GM23338 (cell line): ENCODE data around the gene AK9. TPM values are rescaled to one million over a fixed set of nuclear protein-coding genes. Genes with fewer than 3 reads are reported as not detected.

Experiments used
- ATAC-seq: fragments of 200-7000 bp; cut with Tn5 transposase; 3 replicates; pipeline ENCODE4 v1.9.1; 2020
- DNase-seq: peaks from one replicate; pipeline ENCODE4 v3.0.0-alpha.2; 2015; ENCODE audit warnings: low spot score
- H2AFZ ChIP-seq: fragments of 200-600 bp; sonication (generic); 2 replicates; pipeline ENCODE4 v1.8.0; 2016; ENCODE audit warnings: antibody characterized with exemption, mild to moderate bottlenecking, moderate library complexity
- H3F3A ChIP-seq: fragments of 200-600 bp; sonication (generic); replicated peaks from 2 replicates; pipeline ENCODE4 v1.8.0; 2017; ENCODE audit warnings: antibody characterized with exemption, mixed run types, low read depth
- H3K27ac ChIP-seq: fragments of 200-600 bp; sonication (generic); 2 replicates; pipeline ENCODE4 v1.6.1; 2016; ENCODE audit warnings: low read depth
- H3K27me3 ChIP-seq: fragments of 200-600 bp; sonication (generic); 2 replicates; pipeline ENCODE4 v1.8.0; 2016; ENCODE audit warnings: mild to moderate bottlenecking, mixed run types, moderate library complexity; ENCODE audit not compliant: insufficient read depth
- H3K36me3 ChIP-seq: fragments of 200-600 bp; sonication (generic); 2 replicates; pipeline ENCODE4 v1.8.0; 2016; ENCODE audit warnings: mild to moderate bottlenecking; ENCODE audit not compliant: insufficient read depth
- H3K4me1 ChIP-seq: fragments of 200-600 bp; sonication (generic); 2 replicates; pipeline ENCODE4 v1.8.0; 2016; ENCODE audit warnings: mild to moderate bottlenecking, moderate library complexity; ENCODE audit not compliant: insufficient read depth
- H3K4me2 ChIP-seq: fragments of 200-600 bp; sonication (generic); 2 replicates; pipeline ENCODE4 v1.7.1; 2017; ENCODE audit warnings: mixed run types
- H3K4me3 ChIP-seq: fragments of 200-600 bp; sonication (generic); 2 replicates; pipeline ENCODE4 v1.6.1; 2016; ENCODE audit warnings: mixed run types
- H3K79me2 ChIP-seq: fragments of 200-600 bp; sonication (generic); replicated peaks from 2 replicates; pipeline ENCODE4 v1.8.0; 2017; ENCODE audit warnings: mild to moderate bottlenecking; ENCODE audit not compliant: insufficient read depth
- H3K9me2 ChIP-seq: fragments of 200-600 bp; sonication (generic); 2 replicates; pipeline ENCODE4 v1.8.0; 2017; ENCODE audit not compliant: insufficient read depth
- H4K20me1 ChIP-seq: fragments of 200-600 bp; sonication (generic); replicated peaks from 2 replicates; pipeline ENCODE4 v1.8.0; 2017; ENCODE audit warnings: mild to moderate bottlenecking; ENCODE audit not compliant: insufficient read depth
- H3K27ac Mint-ChIP-seq: 2 replicates; pipeline ENCODE4 v1.8.0; 2020; ENCODE audit warnings: inconsistent platforms, mild to moderate bottlenecking, moderate library complexity, mixed read lengths
- H3K27me3 Mint-ChIP-seq: 3 replicates; pipeline ENCODE4 v1.8.0; 2022; ENCODE audit warnings: low read depth, mild to moderate bottlenecking, moderate library complexity, mixed read lengths, inconsistent platforms; ENCODE audit not compliant: insufficient read depth, poor library complexity
- H3K36me3 Mint-ChIP-seq: 3 replicates; pipeline ENCODE4 v1.8.0; 2021; ENCODE audit warnings: low read depth, mild to moderate bottlenecking, inconsistent platforms, moderate library complexity, mixed read lengths
- H3K4me1 Mint-ChIP-seq: 3 replicates; pipeline ENCODE4 v1.8.0; 2020; ENCODE audit warnings: mild to moderate bottlenecking, inconsistent platforms, mixed read lengths
- H3K4me3 Mint-ChIP-seq: 3 replicates; pipeline ENCODE4 v1.8.0; 2021; ENCODE audit warnings: moderate library complexity, mild to moderate bottlenecking, inconsistent platforms, mixed read lengths
- H3K9me3 Mint-ChIP-seq: 3 replicates; pipeline ENCODE4 v1.8.0; 2020; ENCODE audit warnings: moderate library complexity, mild to moderate bottlenecking, inconsistent platforms, mixed read lengths
- CTCF ChIP-seq, 2 experiments: fragments of 200-600 bp in 1 of 2; sonication (generic) in 1 of 2; conservative IDR thresholded peaks; 2 replicates each; pipeline versions ENCODE4 v1.5.1 to v1.6.1; 2016 to 2017; ENCODE audit warnings: antibody characterized with exemption in 2 of 2, low read depth in 2 of 2, mild to moderate bottlenecking in 2 of 2, moderate library complexity in 1 of 2
- ETS1 ChIP-seq: IDR thresholded peaks from 2 replicates; pipeline ENCODE4 v1.6.1; 2016; ENCODE audit warnings: antibody characterized with exemption
- NANOG ChIP-seq: IDR thresholded peaks from 2 replicates; pipeline ENCODE4 v1.6.1; 2016; ENCODE audit warnings: antibody characterized with exemption, borderline replicate concordance
- STAT1 ChIP-seq: IDR thresholded peaks from one replicate; pipeline ENCODE4 v1.6.1; 2016; ENCODE audit warnings: antibody characterized with exemption; ENCODE audit not compliant: unreplicated experiment
- ZNF331 ChIP-seq: fragments of 250-450 bp; sonication (Bioruptor Pico); IDR thresholded peaks from 2 replicates; pipeline ENCODE4 v1.5.0; 2020; ENCODE audit warnings: low read depth, mild to moderate bottlenecking, moderate library complexity
- ZNF462 ChIP-seq: fragments of 250-450 bp; sonication (Bioruptor Pico); IDR thresholded peaks from 2 replicates; pipeline ENCODE4 v1.5.0; 2020; ENCODE audit warnings: mild to moderate bottlenecking, moderate library complexity
- polyA plus RNA-seq: library from polyadenylated mRNA; unstranded; fragments of >200 nt; fragmentation: Nextera tagmentation; extraction: Ambion mirVana; gene quantifications from 2 replicates; pipeline ENCODE4 v1.2.1, GENCODE V29; 2016
- total RNA-seq: library from RNA; depleted of rRNA; stranded (reverse); fragments of >200 nt; shearing (Covaris generic); gene quantifications from 2 replicates; pipeline ENCODE4 v1.2.3, GENCODE V29; 2014

Gene AK9
- total and polyA plus RNA-seq, 2 experiments from 2014 or later, result 2.0 to 6.4 TPM

GRCh38 chr6:109706513-109706912, 15.5 kb upstream of the AK9 start (continued):
- TF ChIP-seq ETS1 (no peak), CTCF (conservative IDR thresholded peaks at IDR 0.05; ENCODE audit: low read depth in 2 of 2) (no peak)

GRCh38 chr6:109705258-109705657, 14.3 kb upstream of the AK9 start:
- no peaks in the 10 kb centered on the region for H3K27me3 Mint-ChIP-seq
- Histone ChIP-seq H3F3A (no peaks in the 10 kb centered on the region), H3K79me2 (peaks cover 39% of the 10 kb centered on the region), H3K27ac (no peak overlapping the region), H3K9me2 (no peaks in the 10 kb centered on the region), H3K27me3 (no peaks in the 10 kb centered on the region), H3K4me1 (peaks cover 34% of the 10 kb centered on the region), H4K20me1 (no peaks in the 10 kb centered on the region), H3K4me2 (no peak overlapping the region), H3K4me3 (no peak overlapping the region), H2AFZ (no peak overlapping the region), H3K36me3 (no peaks in the 10 kb centered on the region)
- H3K4me3 Mint-ChIP-seq, result no peak overlapping the region
- peak; percentile 99 to 100 for TF ChIP-seq CTCF (conservative IDR thresholded peaks at IDR 0.05; ENCODE audit: low read depth in 2 of 2)
- no peak for TF ChIP-seq NANOG
- peak overlapping the region; percentile 33; the same call in 1 of the 2 replicates for H3K27ac Mint-ChIP-seq
- ATAC-seq, result peak; percentile 93
- H3K9me3 Mint-ChIP-seq, result peaks cover 10% of the 10 kb centered on the region; the same call in 2 of the 3 replicates
- peak; percentile 94 for DNase-seq
- peaks cover 16% of the 10 kb centered on the region for H3K36me3 Mint-ChIP-seq
- peaks cover 39% of the 10 kb centered on the region for H3K4me1 Mint-ChIP-seq

- no peak overlapping the region for H3K4me3 ChIP-seq
- no peak overlapping the region for H2AFZ ChIP-seq
- H3K4me1 ChIP-seq, result peaks cover 34% of the 10 kb centered on the region
- ATAC-seq (no peak), DNase-seq (no peak)
- no peak overlapping the region for H3K27ac Mint-ChIP-seq
- no peaks in the 10 kb centered on the region for H3K36me3 Mint-ChIP-seq
- no peak overlapping the region for H3K27ac ChIP-seq
- no peaks in the 10 kb centered on the region for H3K27me3 ChIP-seq
- H3K27me3 Mint-ChIP-seq, result no peaks in the 10 kb centered on the region
- peaks cover 39% of the 10 kb centered on the region for H3K4me1 Mint-ChIP-seq
- no peak overlapping the region for H3K4me2 ChIP-seq
- no peaks in the 10 kb centered on the region for H3F3A ChIP-seq
- no peaks in the 10 kb centered on the region for H4K20me1 ChIP-seq
- H3K9me2 ChIP-seq, result no peaks in the 10 kb centered on the region
- no peaks in the 10 kb centered on the region for H3K36me3 ChIP-seq
- H3K79me2 ChIP-seq, result peaks cover 14% of the 10 kb centered on the region
- H3K4me3 Mint-ChIP-seq, result no peak overlapping the region
- no peaks in the 10 kb centered on the region for H3K9me3 Mint-ChIP-seq
- TF ChIP-seq STAT1 (no peak), ZNF331 (CRISPR knock-in tag) (no peak), NANOG (no peak), ETS1 (no peak), ZNF462 (CRISPR knock-in tag) (no peak)
Observed at GRCh38 chr6:109702791-109703190, 11.8 kb upstream of the AK9 start.
